ENCODE data around the gene SLC25A47. TPM values are rescaled to one million over a fixed set of nuclear protein-coding genes. Genes with fewer than 3 reads are reported as not detected.

Gene SLC25A47
- total and polyA plus RNA-seq, 9 of the 15 experiments (the other 6 are each of a cell fraction or from before 2014, with no cell fraction given) = 0.09 to 0.23 (median 0.22) TPM; not detected in 6

GRCh38 chr14:100336618-100337530, 13.7 kb downstream of the SLC25A47 start:
- in situ Hi-C loops (cut with MboI) (no loop called here), intact Hi-C loops (cut with micrococcal nuclease) (no loop called here)
- Histone ChIP-seq H3K79me2 (ENCODE audit: control insufficient read depth, insufficient read depth, low read length) (no peaks in the 10 kb centered on the region), H3K9ac (ENCODE audit: insufficient read depth in 1 of 2, low read depth in 2 of 2, low read length in 2 of 2) (no peak overlapping the region), H3K4me1 (replicated peaks in 1 of 2; ENCODE audit: control insufficient read depth in 2 of 2, insufficient read depth in 2 of 2, low read length in 2 of 2) (peaks cover 0 to 3% of the 10 kb centered on the region in 2 experiments; a peak in 1 of 5 replicates), H3K36me3 (ENCODE audit: control insufficient read depth, insufficient read depth, low read length) (peaks cover 67% of the 10 kb centered on the region; the same call in 2 of the 3 replicates), H2AFZ (ENCODE audit: low read depth, low read length) (no peak overlapping the region), H3K27ac (ENCODE audit: extremely low read depth, low read depth, low read length) (no peak overlapping the region), H3K9me1 (ENCODE audit: control insufficient read depth, insufficient read depth, low read length) (no peaks in the 10 kb centered on the region), H3K27me3 (ENCODE audit: control insufficient read depth in 2 of 2, insufficient read depth in 2 of 2, low read length in 2 of 2) (no peaks in the 10 kb centered on the region), H4K20me1 (replicated peaks; ENCODE audit: control insufficient read depth, insufficient read depth, low read length) (peaks cover 9% of the 10 kb centered on the region), H3K4me2 (ENCODE audit: insufficient read depth, low read length) (no peak overlapping the region), H3K9me3 (replicated peaks; ENCODE audit: control insufficient read depth, insufficient read depth, low read depth, low read length) (no peaks in the 10 kb centered on the region), H3K4me3 (no peak overlapping the region)
- POLR2A ChIA-PET = interaction anchor here (0.7 to 2.0 kb wide), 4 partner anchors 10 to 1880 kb away, joined by 3 to 5 read pairs (median 3); partner anchors contain the start of gene SLC25A47
- TF ChIP-seq POLR2G (IDR thresholded peaks at IDR 0.05; ENCODE audit: low read depth, low read length) (peak; percentile 68), ZKSCAN8 (CRISPR knock-in tag; IDR thresholded peaks at IDR 0.05) (no peak), TAF15 (IDR thresholded peaks at IDR 0.05; ENCODE audit: low read depth, low read length) (no peak), YY1 (IDR thresholded peaks at IDR 0.05; ENCODE audit: borderline replicate concordance in 1 of 3, control insufficient read depth in 1 of 3, extremely low read depth in 1 of 3, insufficient read depth in 3 of 3, insufficient read length in 1 of 3, insufficient replicate concordance in 2 of 3, low read depth in 1 of 3, low read length in 2 of 3) (no peak), CBFA2T2 (conservative IDR thresholded peaks at IDR 0.05) (no peak), MBD2 (IDR thresholded peaks at IDR 0.05; ENCODE audit: borderline replicate concordance, low read depth) (no peak), NELFE (IDR thresholded peaks at IDR 0.05; ENCODE audit: insufficient read depth, insufficient read length) (no peak), POLR2B (IDR thresholded peaks at IDR 0.05; ENCODE audit: low read depth, partially characterized antibody) (peak; percentile 25), POLR2AphosphoS2 (IDR thresholded peaks at IDR 0.05; ENCODE audit: low read length) (no peak; the same call in 1 of the 2 replicates), ZNF76 (CRISPR knock-in tag; IDR thresholded peaks at IDR 0.05; ENCODE audit: borderline replicate concordance) (no peak)
- TF ChIP-seq, protein P1, sequence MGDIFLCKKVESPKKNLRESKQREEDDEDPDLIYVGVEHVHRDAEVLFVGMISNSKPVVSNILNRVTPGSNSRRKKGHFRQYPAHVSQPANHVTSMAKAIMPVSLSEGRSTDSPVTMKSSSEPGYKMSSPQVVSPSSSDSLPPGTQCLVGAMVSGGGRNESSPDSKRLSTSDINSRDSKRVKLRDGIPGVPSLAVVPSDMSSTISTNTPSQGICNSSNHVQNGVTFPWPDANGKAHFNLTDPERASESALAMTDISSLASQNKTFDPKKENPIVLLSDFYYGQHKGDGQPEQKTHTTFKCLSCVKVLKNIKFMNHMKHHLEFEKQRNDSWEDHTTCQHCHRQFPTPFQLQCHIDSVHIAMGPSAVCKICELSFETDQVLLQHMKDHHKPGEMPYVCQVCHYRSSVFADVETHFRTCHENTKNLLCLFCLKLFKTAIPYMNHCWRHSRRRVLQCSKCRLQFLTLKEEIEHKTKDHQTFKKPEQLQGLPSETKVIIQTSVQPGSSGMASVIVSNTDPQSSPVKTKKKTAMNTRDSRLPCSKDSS (IDR thresholded peaks at IDR 0.05; ENCODE audit: low read depth, partially characterized antibody) = no peak
- ATAC-seq = no peak
- no TSS peak for BruUV-seq (replicated peaks)
- CTCF ChIA-PET (ENCODE audit: low intra/inter-chr PET ratio) = no interaction called here
- WGBS (ENCODE audit: insufficient coverage, low coverage, missing lambda C conversion rate) = 91% methylated on average over 16 of the region's 18 CpGs
- FAIRE-seq = no peak
- no peak for DNase-seq (ENCODE audit: extremely low read depth in 1 of 4, low spot score in 3 of 4)

All from K562 (cell line).